HepG2 (cell line): Measurements from ENCODE around the gene FRMD1. TPM values are rescaled to one million over a fixed set of nuclear protein-coding genes. Genes with fewer than 3 reads are reported as not detected.

Experiments used
- ATAC-seq: fragments of 200-7000 bp; cut with Tn5 transposase; 3 replicates; pipeline ENCODE4 v1.9.1; 2020; ENCODE audit warnings: mild to moderate bottlenecking, moderate library complexity
- BruUV-seq: library from RNA; stranded (reverse); fragments of 400-500 nt; replicated peaks from 2 replicates; lab custom pipeline; 2021; lab: Mats Ljungman, UMichigan
- CTCF ChIA-PET: fragments of 300-600 bp; formaldehyde crosslinking; extraction: SDS; loops from one replicate; lab custom pipeline; 2021; ENCODE audit warnings: low total read pairs, inconsistent platforms, low intra/inter-chr PET ratio; lab: Yijun Ruan, JAX
- POLR2A ChIA-PET: fragments of 350-600 bp; sonication (Branson Sonifier 250); formaldehyde crosslinking; loops from one replicate; lab custom pipeline; 2020; ENCODE audit warnings: antibody characterized with exemption, inconsistent platforms; lab: Yijun Ruan, JAX
- DNase-seq: peaks from one replicate; pipeline ENCODE4 v3.0.0-alpha.2; 2015; ENCODE audit warnings: low spot score
- FAIRE-seq: peaks from 3 replicates; lab custom pipeline; 2011; peaks lifted over from hg19 to GRCh38; lab: Jason Lieb, UNC
- H2AFZ ChIP-seq: one replicate; pipeline ENCODE4 v1.6.1; 2011; ENCODE audit warnings: low read length, inconsistent platforms
- H3K27ac ChIP-seq: fragments of 300-600 bp; 3 replicates; pipeline ENCODE4 v1.8.0; 2011; ENCODE audit warnings: mixed run types, mild to moderate bottlenecking, mixed read lengths, low read length, inconsistent platforms; ENCODE audit not compliant: insufficient read depth; ENCODE audit errors: extremely low read length
- H3K27me3 ChIP-seq, 2 experiments: fragments of 200-600 bp in 1 of 2; 2 replicates in 1 of 2; 3 replicates in 1 of 2; pipeline versions ENCODE4 v1.6.0 to v1.8.0; 2011; ENCODE audit warnings: low read length in 2 of 2, mild to moderate bottlenecking in 2 of 2, moderate library complexity in 2 of 2, inconsistent platforms in 1 of 2; ENCODE audit not compliant: insufficient read depth in 2 of 2, control insufficient read depth in 1 of 2
- H3K36me3 ChIP-seq, 2 experiments: fragments of 200-600 bp in 1 of 2; replicated peaks in 1 of 2; 2 replicates in 1 of 2; 3 replicates in 1 of 2; pipeline versions ENCODE4 v1.5.1 to v1.8.0; 2011; ENCODE audit warnings: low read length in 2 of 2, inconsistent platforms in 1 of 2; ENCODE audit not compliant: insufficient read depth in 2 of 2, control insufficient read depth in 1 of 2
- H3K4me1 ChIP-seq: 2 replicates; pipeline ENCODE4 v1.5.1; 2012; ENCODE audit warnings: low read length, inconsistent platforms; ENCODE audit not compliant: insufficient read depth
- H3K4me2 ChIP-seq: 2 replicates; pipeline ENCODE4 v1.6.0; 2011; ENCODE audit warnings: low read depth, low read length, inconsistent platforms
- H3K4me3 ChIP-seq, 3 experiments: fragments of 200-600 bp in 1 of 3; sonication (generic), shearing (Covaris generic) in 1 of 3; replicated peaks in 1 of 3; 2 replicates each; pipeline ENCODE4 v1.5.1; 2011 to 2016; ENCODE audit warnings: low read length in 3 of 3, inconsistent platforms in 2 of 3, low read depth in 2 of 3, mild to moderate bottlenecking in 2 of 3, control low read depth in 1 of 3, mixed read lengths in 1 of 3; ENCODE audit not compliant: insufficient read depth in 1 of 3
- H3K79me2 ChIP-seq: one replicate; pipeline ENCODE4 v1.6.1; 2011; ENCODE audit warnings: low read length, inconsistent platforms; ENCODE audit not compliant: insufficient read depth
- H3K9ac ChIP-seq: 2 replicates; pipeline ENCODE4 v1.6.0; 2011; ENCODE audit warnings: mild to moderate bottlenecking, low read depth, low read length, inconsistent platforms; ENCODE audit not compliant: insufficient read depth
- H3K9me3 ChIP-seq: 2 replicates; pipeline ENCODE4 v1.5.1; 2012; ENCODE audit warnings: mild to moderate bottlenecking, low read length
- H4K20me1 ChIP-seq: 2 replicates; pipeline ENCODE4 v1.6.0; 2011; ENCODE audit warnings: inconsistent platforms, mild to moderate bottlenecking, low read length, moderate library complexity; ENCODE audit not compliant: insufficient read depth
- AKAP8 ChIP-seq: sonication (generic); formaldehyde crosslinking; IDR thresholded peaks from 2 replicates; pipeline ENCODE4 v1.5.1; 2020; ENCODE audit warnings: mild to moderate bottlenecking, missing genetic modification reagents
- ATF1 ChIP-seq: IDR thresholded peaks from 2 replicates; pipeline ENCODE4 v1.6.1; 2016; ENCODE audit warnings: mild to moderate bottlenecking, control low read depth
- CC2D1A ChIP-seq: sonication (generic); formaldehyde crosslinking; IDR thresholded peaks from 2 replicates; pipeline ENCODE4 v1.8.1; 2023; ENCODE audit warnings: mild to moderate bottlenecking, missing genetic modification reagents
- MTF2 ChIP-seq: sonication (generic); formaldehyde crosslinking; IDR thresholded peaks from 2 replicates; pipeline ENCODE4 v1.5.0; 2020; ENCODE audit warnings: missing genetic modification reagents, borderline replicate concordance
- MYNN ChIP-seq: sonication (generic); formaldehyde crosslinking; IDR thresholded peaks from 2 replicates; pipeline ENCODE4 v1.4.0; 2020; ENCODE audit warnings: mild to moderate bottlenecking, low read depth, missing genetic modification reagents
- SIX1 ChIP-seq: sonication (generic); formaldehyde crosslinking; IDR thresholded peaks from 2 replicates; pipeline ENCODE4 v1.4.0; 2020; ENCODE audit warnings: missing genetic modification reagents, borderline replicate concordance
- THYN1 ChIP-seq: sonication (generic); formaldehyde crosslinking; IDR thresholded peaks from 2 replicates; pipeline ENCODE4 v1.8.1; 2023; ENCODE audit warnings: low read depth, mild to moderate bottlenecking, moderate library complexity, missing genetic modification reagents, borderline replicate concordance
- U2AF1 ChIP-seq: fragments of 200-400 bp; formaldehyde crosslinking; optimal IDR thresholded peaks from 2 replicates; pipeline ENCODE3; 2017; ENCODE audit warnings: mild to moderate bottlenecking, low read depth, low read length
- ZNF329 ChIP-seq: sonication (generic); formaldehyde crosslinking; IDR thresholded peaks from 2 replicates; pipeline ENCODE4 v1.9.0; 2021; ENCODE audit warnings: low read depth, mild to moderate bottlenecking, missing genetic modification reagents
- ZNF547 ChIP-seq: sonication (generic); formaldehyde crosslinking; IDR thresholded peaks from 2 replicates; pipeline ENCODE4 v1.5.1; 2020; ENCODE audit warnings: mild to moderate bottlenecking, missing genetic modification reagents
- ZNF800 ChIP-seq: sonication (generic); formaldehyde crosslinking; IDR thresholded peaks from 2 replicates; pipeline ENCODE4 v1.4.0; 2020; ENCODE audit warnings: missing genetic modification reagents
- ZNF850 ChIP-seq: sonication (generic); formaldehyde crosslinking; conservative IDR thresholded peaks from 2 replicates; pipeline ENCODE4 v1.9.0; 2021; ENCODE audit warnings: mild to moderate bottlenecking, missing genetic modification reagents
- ZSCAN20 ChIP-seq: sonication (generic); formaldehyde crosslinking; IDR thresholded peaks from 2 replicates; pipeline ENCODE4 v1.4.0; 2020; ENCODE audit warnings: missing genetic modification reagents, mild to moderate bottlenecking, borderline replicate concordance
- WGBS: methylation state at CpG from one replicate; pipeline ENCODE4 v1.1.6; 2017; ENCODE audit warnings: low lambda C conversion rate; 5-methylcytosine and 5-hydroxymethylcytosine counted together
- in situ Hi-C: cut with HindIII; loops from 2 replicates; pipeline ENCODE4 v1.10.0; 2017; ENCODE audit warnings: low pct_unique_long_range_greater_than_20kb; ENCODE audit not compliant: extremely low pct_ligation_motif_present
- intact Hi-C: fragments of 100-400 bp; cut with micrococcal nuclease; formaldehyde crosslinking; loops from one replicate; pipeline ENCODE4 v1.10.0; 2022; ENCODE audit not compliant: unreplicated experiment
- polyA plus RNA-seq, 8 experiments: library from polyadenylated mRNA; depleted of rRNA in 3 of 8; stranded (reverse) in 7 of 8; unstranded in 1 of 8; fragments of >200 nt; fragmentation: Illumina TruSeq in 4 of 8; extraction: Trizol in 4 of 8; gene quantifications; 2 replicates each; pipeline versions ENCODE4 v1.2.1 to v1.2.3, GENCODE V29; 2011 to 2016; ENCODE audit warnings: low read depth in 4 of 8, missing spikeins in 1 of 8, mixed read lengths in 1 of 8; ENCODE audit not compliant: insufficient read depth in 1 of 8
- total RNA-seq, 5 experiments: library from RNA; depleted of rRNA; stranded (reverse); fragments of >200 nt; fragmentation: Illumina TruSeq; extraction: Trizol; gene quantifications; 2 replicates each; pipeline ENCODE4 v1.2.3, GENCODE V29; 2016; ENCODE audit warnings: low read depth in 1 of 5

FRMD1 gene
- total and polyA plus RNA-seq, 2 of the 13 experiments (the other 11 are each of a cell fraction or from before 2014, with no cell fraction given), result 0.01 TPM; not detected in 1

GRCh38 chr6:168124921-168125320 lies 45.9 kb upstream of the FRMD1 start (continued):
- TF ChIP-seq ZNF800 (CRISPR knock-in tag) (no peak), ZSCAN20 (no peak)

- Histone ChIP-seq H3K4me2 (no peak overlapping the region), H3K9ac (no peak overlapping the region), H4K20me1 (no peaks in the 10 kb centered on the region), H3K79me2 (no peaks in the 10 kb centered on the region), H2AFZ (no peak overlapping the region), H3K4me3 (no peak overlapping the region), H3K27ac (no peak overlapping the region), H3K27me3 (peaks cover 3 to 48% of the 10 kb centered on the region in 2 experiments; a peak in 4 of 5 replicates), H3K9me3 (no peaks in the 10 kb centered on the region), H3K36me3 (no peaks in the 10 kb centered on the region), H3K4me1 (no peaks in the 10 kb centered on the region)
- DNase-seq, result no peak
- no peak for ATAC-seq
- in situ Hi-C loops, result no loop called here
- FAIRE-seq, result no peak
- no TSS peak for BruUV-seq
- ChIA-PET CTCF (no interaction called here), POLR2A (no interaction called here)
- TF ChIP-seq ZNF329 (CRISPR knock-in tag) (no peak), MYNN (CRISPR knock-in tag) (no peak), AKAP8 (CRISPR knock-in tag) (no peak), CC2D1A (CRISPR knock-in tag) (no peak), U2AF1 (no peak), THYN1 (no peak), ZNF850 (no peak), SIX1 (CRISPR knock-in tag) (no peak), MTF2 (CRISPR knock-in tag) (no peak), ATF1 (no peak), ZNF547 (no peak)
- WGBS, result 67% methylated on average over 7 of the region's 7 CpGs
- intact Hi-C loops, result no loop called here
Observed at GRCh38 chr6:168124158-168124557, 45.1 kb upstream of the FRMD1 start.
